OCI-LY3 (cell line): Measurements from ENCODE around the gene ARPIN.

Source experiments
- EZH2phosphoT487 ChIP-seq: fragments of 200-600 bp; shearing (Covaris generic); IDR thresholded peaks from 2 replicates; pipeline ENCODE4 v1.6.1; 2018; ENCODE audit warnings: antibody characterized with exemption, mixed run types, low read depth
- TF ChIP-seq, protein P1 (sequence below): fragments of 200-600, 300-600 bp; sonication (generic); IDR thresholded peaks from 2 replicates; pipeline ENCODE4 v1.5.1; 2014; ENCODE audit warnings: antibody characterized with exemption, low read length, low read depth

DNA sequence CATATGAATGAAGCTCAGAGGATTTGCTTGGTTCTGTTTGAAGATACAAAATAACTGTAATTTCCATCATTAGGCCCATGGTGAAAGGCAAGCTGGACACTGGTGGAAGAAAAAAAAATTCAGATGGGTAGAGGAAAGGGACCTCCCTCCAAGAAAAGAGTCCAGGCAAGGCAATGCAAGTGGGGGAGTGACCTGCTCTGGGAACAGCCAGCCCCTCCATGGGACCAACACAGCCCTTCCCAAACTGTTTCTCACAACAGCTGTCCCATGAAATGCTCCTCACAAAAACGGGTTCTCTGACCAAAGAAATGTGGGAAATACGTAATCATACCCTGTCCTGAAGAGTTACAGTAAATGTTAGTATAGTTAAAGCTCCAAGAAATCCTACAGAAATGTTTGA lies 14.6 kb downstream of the ARPIN start:
- TF ChIP-seq, protein P1, sequence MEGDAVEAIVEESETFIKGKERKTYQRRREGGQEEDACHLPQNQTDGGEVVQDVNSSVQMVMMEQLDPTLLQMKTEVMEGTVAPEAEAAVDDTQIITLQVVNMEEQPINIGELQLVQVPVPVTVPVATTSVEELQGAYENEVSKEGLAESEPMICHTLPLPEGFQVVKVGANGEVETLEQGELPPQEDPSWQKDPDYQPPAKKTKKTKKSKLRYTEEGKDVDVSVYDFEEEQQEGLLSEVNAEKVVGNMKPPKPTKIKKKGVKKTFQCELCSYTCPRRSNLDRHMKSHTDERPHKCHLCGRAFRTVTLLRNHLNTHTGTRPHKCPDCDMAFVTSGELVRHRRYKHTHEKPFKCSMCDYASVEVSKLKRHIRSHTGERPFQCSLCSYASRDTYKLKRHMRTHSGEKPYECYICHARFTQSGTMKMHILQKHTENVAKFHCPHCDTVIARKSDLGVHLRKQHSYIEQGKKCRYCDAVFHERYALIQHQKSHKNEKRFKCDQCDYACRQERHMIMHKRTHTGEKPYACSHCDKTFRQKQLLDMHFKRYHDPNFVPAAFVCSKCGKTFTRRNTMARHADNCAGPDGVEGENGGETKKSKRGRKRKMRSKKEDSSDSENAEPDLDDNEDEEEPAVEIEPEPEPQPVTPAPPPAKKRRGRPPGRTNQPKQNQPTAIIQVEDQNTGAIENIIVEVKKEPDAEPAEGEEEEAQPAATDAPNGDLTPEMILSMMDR: no peak
- TF ChIP-seq EZH2phosphoT487: no peak
